Non-pigmented ciliary epithelial cell (primary cell): ENCODE data around the gene MPLKIP.
"Not testable (repeated sequence)": the region's sequence is repeated elsewhere in the genome, so short reads cannot be mapped to it uniquely, and the experiment has no call there.

Experiments used
- DNase-seq: peaks from one replicate; pipeline ENCODE4 v3.0.0-alpha.2; 2010; ENCODE audit warnings: low read depth

Gene MPLKIP

GRCh38 chr7:40133561-40134427 is 628 bp downstream of the MPLKIP start:
- DNase-seq, result no peak

- DNase-seq, result no peak
Measured at GRCh38 chr7:40122940-40123254, 11.5 kb downstream of the MPLKIP start.

- DNase-seq, result not testable (repeated sequence)
Measured at GRCh38 chr7:40122100-40122939, 12.1 kb downstream of the MPLKIP start.

- no peak for DNase-seq
Measured at GRCh38 chr7:40120020-40120419, 14.4 kb downstream of the MPLKIP start.

- not testable (repeated sequence) for DNase-seq
Measured at GRCh38 chr7:40118201-40118600, 16.2 kb downstream of the MPLKIP start.

- DNase-seq, result not testable (repeated sequence)
Measured at GRCh38 chr7:40117199-40117598, 17.2 kb downstream of the MPLKIP start.

- no peak for DNase-seq
Measured at GRCh38 chr7:40115936-40116335, 18.5 kb downstream of the MPLKIP start.

GRCh38 chr7:40105879-40106473 is 28.4 kb downstream of the MPLKIP start:
- no peak for DNase-seq

GRCh38 chr7:40102897-40103296 is 31.5 kb downstream of the MPLKIP start:
- DNase-seq, result no peak

- DNase-seq, result no peak
Measured at GRCh38 chr7:40101201-40101600, 33.2 kb downstream of the MPLKIP start.

GRCh38 chr7:40099837-40100236 is 34.6 kb downstream of the MPLKIP start:
- DNase-seq, result no peak

GRCh38 chr7:40098810-40099209 is 35.6 kb downstream of the MPLKIP start:
- no peak for DNase-seq

GRCh38 chr7:40097728-40098127 is 36.7 kb downstream of the MPLKIP start:
- no peak for DNase-seq

- DNase-seq, result no peak
Measured at GRCh38 chr7:40095695-40096327, 38.6 kb downstream of the MPLKIP start.

GRCh38 chr7:40095230-40095629 is 39.2 kb downstream of the MPLKIP start:
- no peak for DNase-seq

GRCh38 chr7:40093631-40094350 is 40.6 kb downstream of the MPLKIP start:
- no peak for DNase-seq

GRCh38 chr7:40092182-40092581 is 42.2 kb downstream of the MPLKIP start:
- DNase-seq, result no peak

- peak; percentile 3 for DNase-seq
Measured at GRCh38 chr7:40077849-40078248, 56.6 kb downstream of the MPLKIP start.
